HG02571 (cell line): Measurements from ENCODE around the gene BRMS1.
"Not testable (repeated sequence)": the region's sequence is repeated elsewhere in the genome, so short reads cannot be mapped to it uniquely, and the experiment has no call there.

ENCODE experiments used
- ATAC-seq: cut with Tn5 transposase; IDR thresholded peaks from one replicate; pipeline ENCODE4 v1.9.1; 2021; ENCODE audit warnings: mild to moderate bottlenecking, moderate library complexity; ENCODE audit not compliant: unreplicated experiment

BRMS1 gene

DNA sequence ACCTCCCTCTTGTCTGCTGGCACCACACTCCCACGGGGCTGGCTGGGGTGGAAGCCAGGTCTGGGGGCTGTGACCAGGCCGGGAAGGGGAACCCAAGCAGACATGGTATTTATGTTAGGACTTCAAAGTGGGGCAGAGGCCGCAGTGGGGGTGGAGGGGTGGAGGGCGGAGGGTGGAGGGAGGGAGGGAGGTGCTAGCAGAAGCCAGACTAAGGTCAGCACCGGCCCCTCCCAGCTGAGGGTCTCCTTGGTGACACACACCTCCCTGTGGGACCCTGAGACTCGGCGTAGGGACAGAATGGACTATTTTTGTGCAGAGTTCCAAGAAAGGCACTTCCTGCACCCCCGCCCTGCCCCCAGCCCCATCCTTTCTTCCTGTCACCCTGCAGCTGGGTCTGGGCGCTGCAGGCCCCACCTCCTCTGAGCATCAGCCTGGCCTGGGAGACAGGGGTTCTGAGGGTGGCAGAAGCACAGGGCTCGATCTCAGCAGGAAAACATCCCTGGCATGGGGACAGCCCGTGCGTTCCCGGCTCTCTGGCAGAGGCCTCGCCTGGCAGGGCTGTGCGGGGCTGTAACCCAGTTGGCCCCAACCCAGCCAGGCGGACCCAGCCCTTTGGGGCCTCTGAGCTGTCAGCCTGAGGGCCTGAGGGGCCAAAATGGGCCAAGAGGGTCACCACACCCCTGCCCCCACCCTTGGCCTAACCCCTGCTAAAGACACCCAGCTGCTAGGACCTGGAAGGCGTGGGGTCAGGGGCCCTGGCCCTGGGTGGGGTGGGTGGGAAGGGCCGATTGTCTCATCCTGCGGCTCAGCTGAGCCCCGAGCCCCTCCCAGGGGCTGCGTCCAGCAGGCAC is 18.4 kb downstream of the BRMS1 start:
- ATAC-seq, result no peak

- ATAC-seq, result no peak
These were observed 19.6 kb downstream of the BRMS1 start for GRCh38 chr11:66325263-66325671.

DNA sequence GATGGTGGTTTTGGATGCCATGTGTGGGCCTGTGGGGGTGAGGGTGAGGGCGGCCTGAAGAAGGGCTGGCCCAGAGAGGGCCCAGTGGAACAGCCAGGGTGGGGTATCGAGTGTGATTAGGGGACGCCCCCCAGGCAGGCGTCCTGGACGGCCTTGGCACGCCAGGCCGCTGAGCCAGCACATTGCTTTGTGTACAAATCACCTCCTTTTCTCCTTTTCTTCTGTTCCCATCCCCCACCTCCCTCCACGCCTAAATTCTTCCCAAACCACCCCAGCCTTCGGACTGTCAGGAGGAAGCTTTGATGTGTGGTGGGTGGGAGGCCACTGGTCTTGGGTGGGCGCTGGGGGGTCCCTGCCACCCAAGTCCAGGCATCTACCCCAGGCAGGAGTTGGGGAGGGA is 20.2 kb downstream of the BRMS1 start:
- ATAC-seq, result no peak

DNA sequence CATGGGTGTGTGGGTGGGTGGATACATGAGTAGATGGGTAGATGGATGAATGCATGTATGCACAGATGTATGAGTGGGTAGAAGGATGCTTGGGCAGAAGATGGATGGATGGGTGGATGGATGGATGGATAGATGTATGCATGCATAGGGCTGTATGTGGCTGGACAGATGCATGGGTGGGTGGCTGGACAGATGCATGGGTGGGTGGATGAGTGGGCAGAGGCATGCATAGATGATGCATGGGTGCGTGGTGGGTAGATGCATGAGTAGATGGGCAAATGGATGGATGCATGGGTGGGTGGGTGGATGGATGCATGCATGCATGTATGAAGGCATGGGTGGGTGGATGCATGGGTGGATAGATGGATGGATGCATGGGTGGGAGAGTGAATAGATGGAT is 21.2 kb downstream of the BRMS1 start:
- no peak for ATAC-seq

DNA sequence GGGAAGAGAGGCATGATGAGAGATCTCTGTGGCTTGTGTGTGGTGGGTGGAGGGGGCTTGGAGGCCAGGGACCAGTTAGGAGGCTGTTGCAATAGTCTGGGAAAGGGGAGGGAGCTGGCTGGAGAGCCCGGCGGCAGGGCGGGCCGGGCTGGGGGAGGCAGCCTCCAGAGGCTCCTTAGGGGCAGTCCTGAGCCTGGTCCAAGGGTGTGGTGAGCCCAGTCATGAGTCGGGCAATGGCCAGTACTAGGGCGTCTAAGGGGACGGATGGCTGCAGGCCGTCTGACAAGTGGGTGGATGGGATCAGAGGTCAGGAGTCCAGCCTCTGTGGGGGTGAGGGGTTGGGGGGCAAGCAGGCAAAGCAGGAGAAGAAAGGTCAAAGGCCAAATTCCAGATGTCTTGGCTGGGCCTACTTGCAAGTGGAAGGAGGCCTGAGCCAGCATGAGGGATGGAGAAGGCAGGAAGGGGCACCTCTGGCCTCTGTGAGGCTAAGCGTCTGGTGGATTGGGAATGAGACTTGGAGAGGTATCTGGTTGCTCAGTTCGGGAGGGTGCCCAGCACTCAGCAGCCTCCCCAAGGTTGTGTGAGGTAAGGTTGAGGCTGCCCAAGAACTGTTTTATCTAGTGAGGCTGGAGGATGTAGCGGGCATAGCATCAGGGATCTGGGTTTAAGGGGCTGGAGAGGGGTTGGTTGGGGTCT is 22.0 kb downstream of the BRMS1 start:
- no peak for ATAC-seq

DNA sequence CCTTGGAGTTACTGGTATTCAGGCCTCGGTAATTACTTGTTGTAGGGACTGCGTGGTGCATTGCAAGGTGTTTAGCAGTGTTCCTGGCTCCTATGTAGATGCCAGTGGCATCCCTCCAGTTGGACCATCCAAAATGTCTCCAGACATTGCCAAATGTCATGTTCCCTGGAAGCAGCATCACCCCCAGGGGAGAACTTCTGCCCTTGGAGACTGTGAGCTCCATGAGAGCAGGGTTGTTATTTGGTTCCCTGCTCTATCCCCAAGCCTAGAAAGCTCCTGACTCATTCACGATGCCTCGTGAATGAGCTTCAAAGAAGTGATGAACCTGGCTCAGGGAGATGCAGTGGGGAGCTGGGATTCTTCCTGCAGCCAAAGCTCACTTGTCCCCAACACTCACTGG is 23.3 kb downstream of the BRMS1 start:
- no peak for ATAC-seq

GRCh38 chr11:66320748-66321147 is 24.2 kb downstream of the BRMS1 start:
- ATAC-seq, result not testable (repeated sequence)

DNA sequence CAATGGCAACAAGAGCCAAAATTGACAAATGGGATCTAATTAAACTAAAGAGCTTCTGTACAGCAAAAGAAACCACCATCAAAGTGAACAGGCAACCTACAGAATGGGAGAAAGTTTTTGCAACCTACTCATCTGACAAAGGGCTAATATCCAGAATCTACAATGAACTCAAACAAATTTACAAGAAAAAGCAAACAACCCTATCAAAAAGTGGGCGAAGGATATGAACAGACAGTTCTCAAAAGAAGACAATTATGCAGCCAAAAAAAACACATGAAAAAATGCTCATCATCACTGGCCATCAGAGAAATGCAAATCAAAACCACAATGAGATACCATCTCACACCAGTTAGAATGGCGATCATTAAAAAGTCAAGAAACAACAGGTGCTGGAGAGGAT is 24.6 kb downstream of the BRMS1 start:
- not testable (repeated sequence) for ATAC-seq

DNA sequence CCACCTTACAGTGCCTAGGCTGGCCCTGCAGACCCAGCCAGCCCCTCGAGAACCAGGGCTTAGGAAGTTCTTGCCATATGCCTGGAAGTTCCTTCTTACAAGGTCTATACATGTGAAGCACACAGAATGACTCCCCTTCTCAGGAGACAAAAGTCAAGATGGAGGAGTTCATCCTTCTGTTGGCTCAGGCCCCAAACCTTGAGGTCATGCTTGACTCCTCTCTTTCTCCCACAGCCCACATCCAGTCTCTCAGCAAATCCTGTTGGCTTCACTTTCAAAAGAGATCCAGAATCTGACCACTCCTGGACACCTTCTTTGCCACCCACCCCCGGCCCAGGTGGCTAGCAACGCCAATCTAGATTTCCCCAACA is 26.3 kb downstream of the BRMS1 start:
- no peak for ATAC-seq

GRCh38 chr11:66317723-66318599 is 26.9 kb downstream of the BRMS1 start:
- ATAC-seq, result no peak

DNA sequence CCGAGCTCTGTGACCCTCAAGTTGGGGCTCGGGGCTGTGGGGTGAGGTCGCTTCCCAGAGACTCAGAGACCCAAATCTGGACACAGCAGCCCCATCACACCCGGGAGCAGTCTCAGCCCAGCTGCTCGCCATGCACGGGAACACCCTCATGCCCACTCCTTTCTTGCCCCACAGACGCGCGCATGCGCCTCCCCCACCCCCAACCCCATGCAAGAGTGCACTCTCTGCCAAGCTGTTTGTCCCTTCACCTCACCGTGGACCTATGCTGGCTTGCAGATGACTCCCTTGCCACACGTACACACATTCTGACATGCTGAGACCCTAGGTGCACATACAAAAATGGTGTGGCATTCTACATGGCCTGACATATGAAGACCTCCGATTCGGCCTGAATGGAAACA is 27.6 kb downstream of the BRMS1 start:
- ATAC-seq, result no peak

- no peak for ATAC-seq
These were observed 28.1 kb downstream of the BRMS1 start, which contains the start of gene CD248 for GRCh38 chr11:66316849-66317251. TSS of gene CD248 (minus strand) at chr11:66317044. CDS start at chr11:66317027, 17 bp downstream.

DNA sequence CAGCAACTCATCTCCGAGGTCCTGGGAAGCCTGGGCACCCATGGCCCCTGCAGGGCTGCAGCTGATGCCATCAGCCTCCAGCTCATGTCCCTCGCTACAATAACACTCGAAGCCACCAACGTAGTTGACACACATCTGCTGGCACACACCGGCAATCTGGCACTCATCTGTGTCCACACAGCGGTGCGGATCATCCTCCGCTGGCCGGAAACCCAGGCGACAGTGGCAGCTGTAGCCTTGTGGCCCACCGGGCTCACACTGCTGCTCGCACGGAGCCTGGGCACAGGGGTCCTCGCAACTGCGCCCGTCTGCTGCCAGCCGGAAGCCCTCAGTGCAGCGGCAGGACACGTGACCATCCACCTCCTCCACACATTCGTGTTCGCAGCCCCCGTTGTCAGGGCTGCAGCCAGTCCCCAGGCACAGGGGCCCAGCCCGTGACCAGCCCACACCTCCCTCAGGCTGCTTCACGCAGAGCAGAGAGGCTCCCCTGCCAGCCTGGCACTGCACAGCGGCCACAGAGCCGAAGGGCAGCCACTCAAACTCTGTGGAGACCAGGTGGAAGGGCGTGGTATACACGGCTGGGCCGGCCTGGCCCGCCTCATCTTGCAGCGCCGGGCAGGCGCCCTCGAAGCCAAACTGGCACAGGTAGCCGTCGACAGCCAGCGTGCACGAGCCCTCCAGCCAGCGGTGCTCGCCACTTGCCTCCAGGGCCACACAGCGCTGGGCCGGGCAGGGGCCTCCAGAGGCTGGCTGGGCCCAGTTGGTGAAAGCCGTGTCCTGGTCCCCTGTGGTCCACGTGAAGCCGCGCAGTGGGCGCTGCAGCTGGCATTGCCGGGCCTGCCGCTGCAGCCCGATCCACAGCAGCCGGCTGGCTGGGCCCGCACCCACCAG is 28.7 kb downstream of the BRMS1 start:
- ATAC-seq, result no peak

GRCh38 chr11:66315498-66315885 is 29.4 kb downstream of the BRMS1 start:
- no peak for ATAC-seq

GRCh38 chr11:66314561-66315497 is 30.1 kb downstream of the BRMS1 start:
- no peak for ATAC-seq

GRCh38 chr11:66314186-66314501 is 30.8 kb downstream of the BRMS1 start:
- no peak for ATAC-seq

GRCh38 chr11:66313321-66314185 is 31.4 kb downstream of the BRMS1 start:
- ATAC-seq, result no peak

GRCh38 chr11:66312549-66313320 is 32.2 kb downstream of the BRMS1 start:
- peak; percentile 49 for ATAC-seq
